ENCODE data around the gene DENND1A.

DENND1A gene

DNA sequence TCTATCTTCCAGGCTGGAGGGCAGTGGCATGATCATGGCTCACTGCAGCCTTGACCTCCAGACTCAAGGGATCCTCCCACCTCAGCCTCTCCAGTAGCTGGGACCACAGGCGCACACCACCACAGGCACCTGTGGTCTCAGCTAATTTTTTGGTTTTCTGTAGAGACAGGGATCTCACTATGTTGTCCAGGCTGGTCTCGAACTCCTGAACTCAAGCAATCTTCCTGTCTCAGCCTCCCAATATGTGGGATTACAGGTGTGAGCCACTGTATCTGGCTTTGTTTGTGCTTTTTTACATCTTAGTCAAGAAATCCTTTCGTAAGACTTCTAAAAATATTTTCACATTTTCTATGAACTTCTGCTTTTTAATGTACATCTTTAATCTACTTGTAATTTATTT, 116.9 kb downstream of the DENND1A start:
- no peak for DNase-seq

DNA sequence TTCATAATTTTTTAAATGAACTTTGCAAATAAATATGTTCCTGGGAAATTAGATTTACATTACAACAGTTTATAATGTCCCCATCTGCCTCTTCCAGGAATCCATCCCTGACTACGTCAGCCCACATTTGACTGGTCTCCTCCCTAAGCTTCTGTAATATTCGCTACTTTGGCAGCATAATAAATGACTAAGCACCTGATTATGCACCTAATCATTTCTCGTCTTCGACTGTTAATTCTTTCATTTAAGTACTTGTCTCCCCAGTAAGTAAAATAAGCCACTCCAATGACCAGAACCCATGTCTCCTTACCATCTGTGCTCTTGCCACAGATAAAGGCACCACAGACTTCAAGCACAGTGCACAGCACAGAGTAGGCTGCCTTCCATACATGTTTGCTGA, 122.7 kb downstream of the DENND1A start:
- no peak for DNase-seq

GRCh38 chr9:123806829-123807228, 123.1 kb downstream of the DENND1A start:
- no peak for DNase-seq

DNA sequence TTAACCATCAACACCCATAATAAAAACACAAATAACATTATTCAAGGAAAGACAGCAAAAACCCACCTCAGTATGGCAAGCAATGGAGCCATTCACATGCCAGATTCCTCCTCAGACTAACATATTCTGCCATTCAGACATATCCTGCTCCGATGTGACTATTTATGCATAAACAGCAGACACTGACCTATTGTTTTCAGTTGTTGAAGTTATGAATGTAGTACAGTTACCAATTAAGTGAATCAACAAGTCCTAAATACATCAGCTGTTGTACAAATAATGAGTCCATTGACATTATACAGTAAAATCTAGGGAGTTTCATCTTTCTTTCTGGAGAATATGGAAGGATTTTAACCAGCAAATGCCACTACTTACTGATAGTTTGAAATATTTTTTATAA, 131.7 kb downstream of the DENND1A start:
- DNase-seq: no peak

- no peak for DNase-seq
Measured at GRCh38 chr9:123796618-123797484, 133.1 kb downstream of the DENND1A start.

GRCh38 chr9:123796094-123796493, 133.8 kb downstream of the DENND1A start:
- no peak for DNase-seq

- DNase-seq: no peak
Measured at GRCh38 chr9:123795336-123795735, 134.6 kb downstream of the DENND1A start.

GRCh38 chr9:123792501-123792900, 137.4 kb downstream of the DENND1A start:
- DNase-seq: no peak

DNA sequence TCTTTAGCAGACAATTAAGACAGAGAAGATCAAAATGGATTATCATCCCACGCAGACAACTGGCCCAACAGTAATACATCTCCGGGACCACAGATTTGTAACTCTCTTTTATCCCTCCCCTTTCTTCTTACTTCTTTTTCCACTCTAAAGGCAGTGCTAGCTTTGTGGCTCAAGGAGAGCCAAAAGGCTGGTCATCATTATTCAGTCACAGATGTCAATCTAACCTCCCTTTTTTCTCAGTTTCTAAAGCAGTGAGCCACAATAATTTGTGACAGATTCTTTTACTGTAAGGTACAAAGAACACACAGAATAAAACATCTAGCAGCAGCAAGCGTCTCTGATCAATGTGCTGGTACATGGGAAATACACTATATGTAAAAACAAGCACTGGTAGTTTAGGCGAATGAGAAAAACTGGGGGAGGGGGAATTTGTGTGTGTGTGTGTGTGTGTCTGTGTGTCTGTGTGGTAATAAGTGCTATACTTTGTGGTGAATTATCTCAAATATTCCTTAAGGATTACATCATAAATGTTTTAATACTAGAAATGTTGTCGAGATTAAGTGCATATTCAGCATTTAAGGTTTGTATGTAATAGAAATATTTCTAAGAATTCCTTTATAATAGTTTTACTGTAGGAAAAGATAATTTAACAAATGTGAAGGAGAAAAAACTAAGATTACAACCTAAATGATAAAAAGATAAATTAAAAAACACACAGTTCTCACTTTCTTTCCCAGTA, 140.2 kb downstream of the DENND1A start:
- no peak for DNase-seq

- DNase-seq: no peak
Measured at GRCh38 chr9:123787416-123787815, 142.5 kb downstream of the DENND1A start.

GRCh38 chr9:123784518-123784917, 145.4 kb downstream of the DENND1A start:
- DNase-seq: no peak

DNA sequence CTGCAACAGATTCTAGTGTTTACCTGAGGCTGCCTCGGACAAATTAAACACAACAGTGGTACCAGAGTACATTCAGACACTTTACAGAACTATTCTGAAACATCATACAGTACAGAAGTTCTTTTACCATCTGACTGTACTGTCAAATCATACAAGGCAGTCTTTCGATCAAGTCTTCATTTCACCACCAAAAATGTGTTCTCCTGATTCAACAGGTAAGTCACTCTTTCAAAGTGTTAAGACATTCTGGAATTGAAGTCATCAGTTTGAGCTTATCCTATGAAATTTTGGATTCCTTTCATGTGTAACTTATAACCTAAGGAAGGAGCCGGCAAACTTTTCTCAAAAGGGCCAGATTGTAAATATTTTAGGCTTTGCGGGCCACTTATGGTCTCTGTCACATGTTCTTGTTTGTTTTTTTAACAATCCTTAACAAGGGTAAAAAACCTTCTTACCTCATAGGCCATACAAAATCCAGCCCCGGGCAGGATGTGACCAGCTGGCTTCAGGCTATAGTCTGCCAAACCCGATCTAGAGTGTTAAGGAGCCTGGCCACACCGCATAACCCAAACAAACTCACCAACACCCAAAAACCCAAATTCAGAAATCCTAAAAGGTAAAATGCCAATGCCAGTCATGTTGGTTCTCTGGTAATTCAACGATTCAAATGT, 151.6 kb downstream of the DENND1A start:
- no peak for DNase-seq

GRCh38 chr9:123776708-123777537, 153.0 kb downstream of the DENND1A start:
- no peak for DNase-seq

DNA sequence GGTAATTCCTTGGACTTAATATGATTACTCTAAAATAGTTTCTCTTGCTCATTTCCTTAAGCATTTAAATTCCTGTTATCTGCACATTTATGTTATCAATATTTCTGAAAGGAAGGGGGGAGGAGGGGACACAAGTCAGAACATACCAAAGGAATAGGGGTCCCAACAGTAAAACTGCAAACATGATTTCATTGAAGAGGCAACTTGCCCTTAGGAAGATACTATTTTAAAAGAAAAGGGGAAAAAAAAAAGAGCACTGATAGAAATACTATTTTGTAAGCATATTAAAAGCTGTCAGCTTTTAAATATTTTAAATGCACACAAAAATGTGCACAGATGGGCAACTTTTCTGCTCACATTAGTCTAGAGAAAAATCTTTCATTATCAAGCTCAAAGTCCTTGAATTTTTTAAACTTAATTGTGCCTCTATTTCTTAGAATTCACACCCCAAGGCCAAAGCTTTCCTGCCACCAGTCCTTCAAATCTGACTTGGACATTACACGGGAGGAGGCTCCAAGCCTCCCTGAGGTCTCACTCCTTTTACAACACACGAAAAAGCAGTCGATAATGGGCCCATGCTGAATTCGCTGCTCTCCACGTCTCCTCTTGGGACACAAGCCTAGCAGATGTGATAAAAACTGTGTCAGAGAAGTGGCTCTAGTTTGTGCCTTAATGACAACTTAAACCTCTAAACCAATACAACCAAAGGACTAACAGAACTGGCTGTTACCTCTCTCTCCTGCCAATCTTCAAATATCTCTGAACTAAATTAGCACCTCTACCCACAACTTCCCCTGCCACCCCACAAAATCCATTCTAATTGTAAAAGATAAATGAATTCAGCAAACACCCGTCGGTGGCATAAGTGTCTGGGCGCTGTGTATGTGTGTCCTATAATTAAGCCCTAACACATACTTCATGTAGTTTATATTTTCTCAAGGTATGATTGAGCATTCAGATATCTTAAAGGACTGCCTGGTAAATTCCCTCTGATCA, 154.3 kb downstream of the DENND1A start:
- DNase-seq: no peak

GRCh38 chr9:123773783-123774182, 156.1 kb downstream of the DENND1A start:
- DNase-seq: no peak

GRCh38 chr9:123772967-123773366, 157.0 kb downstream of the DENND1A start:
- DNase-seq: no peak

DNA sequence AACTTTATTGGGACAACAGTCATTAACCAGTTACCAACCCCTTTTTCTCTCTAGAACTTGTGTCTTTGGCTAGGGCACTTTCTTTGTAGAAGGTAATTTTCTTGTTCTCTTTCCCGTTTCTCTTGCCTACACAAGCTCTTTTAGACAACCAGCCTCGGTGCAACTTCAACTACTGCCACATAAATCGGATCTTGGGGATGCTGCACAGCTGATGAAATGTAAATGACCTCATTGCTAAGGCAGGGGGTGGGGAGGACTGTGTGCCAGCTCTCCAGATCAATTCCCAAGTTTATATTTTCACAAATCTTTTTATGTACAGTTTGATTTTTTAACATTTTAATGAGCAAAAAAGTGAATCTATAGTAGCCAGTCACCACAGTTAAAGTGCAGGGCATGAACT, 157.6 kb downstream of the DENND1A start:
- no peak for DNase-seq

DNA sequence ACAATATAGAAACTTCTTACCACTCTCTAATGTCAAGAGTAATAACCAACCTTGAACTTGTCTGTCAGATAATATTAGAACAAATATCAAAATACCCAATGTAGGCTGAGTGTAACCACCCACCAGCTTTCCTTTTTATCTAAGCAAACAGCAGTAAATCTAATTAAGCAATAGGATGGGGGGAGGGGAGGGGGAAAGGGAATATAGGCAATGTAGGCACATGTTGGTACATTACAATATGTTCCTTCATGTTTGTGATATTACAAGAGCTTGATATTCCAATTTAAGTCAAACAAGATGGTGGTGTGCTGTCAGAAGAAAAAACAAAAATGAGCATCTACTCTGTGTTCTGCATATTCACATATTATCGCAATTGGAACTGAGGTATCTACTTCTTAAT, 158.2 kb downstream of the DENND1A start:
- DNase-seq: no peak

- no peak for DNase-seq
Measured at GRCh38 chr9:123769719-123770118, 160.2 kb downstream of the DENND1A start.

DNA sequence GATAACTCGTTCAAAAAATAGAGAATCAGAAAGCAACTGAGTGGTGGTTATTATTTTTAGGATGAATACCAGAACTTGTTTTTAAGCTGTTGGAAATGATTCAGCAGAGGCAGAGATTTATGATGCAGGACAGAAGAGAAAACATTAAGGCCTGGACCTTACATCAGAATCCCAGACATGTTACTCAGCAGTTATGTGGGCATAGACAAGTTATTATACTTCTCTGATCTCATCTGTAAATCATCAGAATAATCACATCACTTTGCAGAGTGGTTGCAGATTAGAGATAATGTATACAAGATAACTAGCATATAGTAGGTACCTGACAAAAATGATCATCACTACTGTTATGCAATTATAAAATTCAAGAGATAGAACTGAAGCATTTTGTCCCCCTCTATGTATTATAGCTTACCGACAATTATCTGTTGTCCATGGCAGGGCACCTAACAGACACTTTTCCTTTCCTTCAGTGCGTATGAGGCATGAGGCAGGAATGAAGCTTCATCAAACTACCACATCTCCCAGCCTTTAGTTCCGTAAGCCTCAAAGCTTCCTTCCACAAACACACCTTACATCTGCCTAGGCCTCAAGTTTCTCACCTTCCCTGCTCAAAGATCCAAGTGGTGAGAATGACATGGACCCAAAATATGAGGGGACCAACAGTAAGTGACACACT, 165.9 kb downstream of the DENND1A start:
- no peak for DNase-seq

Measured in islet precursor cell (in vitro differentiated cells).